Suppressor macrophage treated with lipopolysaccharide for 4 hours (primary cell): ENCODE measurements around the gene ZBTB47.

ENCODE experiments used
- DNase-seq: peaks from one replicate; pipeline ENCODE4 v3.0.0-alpha.2; 2020

ZBTB47 gene

GRCh38 chr3:42686832-42687650, 33.5 kb downstream of the ZBTB47 start:
- no peak for DNase-seq

GRCh38 chr3:42688016-42688415, 34.5 kb downstream of the ZBTB47 start:
- DNase-seq: no peak

GRCh38 chr3:42688487-42689420, 35.3 kb downstream of the ZBTB47 start:
- no peak for DNase-seq

- no peak for DNase-seq
Observed at GRCh38 chr3:42689421-42690014, 36.0 kb downstream of the ZBTB47 start.

GRCh38 chr3:42690191-42690590, 36.7 kb downstream of the ZBTB47 start:
- DNase-seq: no peak

GRCh38 chr3:42690766-42691680, 37.5 kb downstream of the ZBTB47 start:
- no peak for DNase-seq

- DNase-seq: no peak
Observed at GRCh38 chr3:42691816-42692666, 38.5 kb downstream of the ZBTB47 start.

- DNase-seq: no peak
Observed at GRCh38 chr3:42692667-42693529, 39.4 kb downstream of the ZBTB47 start.

GRCh38 chr3:42693530-42693930, 40.0 kb downstream of the ZBTB47 start:
- no peak for DNase-seq

GRCh38 chr3:42694366-42694765, 40.9 kb downstream of the ZBTB47 start:
- no peak for DNase-seq

- no peak for DNase-seq
Observed at GRCh38 chr3:42696356-42697288, 43.1 kb downstream of the ZBTB47 start.

- DNase-seq: no peak
Observed at GRCh38 chr3:42697289-42698051, 44.0 kb downstream of the ZBTB47 start.

- DNase-seq: no peak
Observed at GRCh38 chr3:42698216-42698910, 44.9 kb downstream of the ZBTB47 start.

- no peak for DNase-seq
Observed at GRCh38 chr3:42698911-42699230, 45.4 kb downstream of the ZBTB47 start.

- no peak for DNase-seq
Observed at GRCh38 chr3:42699511-42699971, 46.0 kb downstream of the ZBTB47 start.

GRCh38 chr3:42700366-42701288, 47.1 kb downstream of the ZBTB47 start:
- no peak for DNase-seq
